GM10847 (cell line): ENCODE measurements around the gene DMAC1.

Experiments
- POLR2A ChIP-seq: IDR thresholded peaks from 2 replicates; pipeline ENCODE4 v1.6.1; 2011; ENCODE audit not compliant: insufficient read length; ENCODE audit errors: extremely low read depth

DMAC1 gene, protein sequence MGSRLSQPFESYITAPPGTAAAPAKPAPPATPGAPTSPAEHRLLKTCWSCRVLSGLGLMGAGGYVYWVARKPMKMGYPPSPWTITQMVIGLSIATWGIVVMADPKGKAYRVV

DNA sequence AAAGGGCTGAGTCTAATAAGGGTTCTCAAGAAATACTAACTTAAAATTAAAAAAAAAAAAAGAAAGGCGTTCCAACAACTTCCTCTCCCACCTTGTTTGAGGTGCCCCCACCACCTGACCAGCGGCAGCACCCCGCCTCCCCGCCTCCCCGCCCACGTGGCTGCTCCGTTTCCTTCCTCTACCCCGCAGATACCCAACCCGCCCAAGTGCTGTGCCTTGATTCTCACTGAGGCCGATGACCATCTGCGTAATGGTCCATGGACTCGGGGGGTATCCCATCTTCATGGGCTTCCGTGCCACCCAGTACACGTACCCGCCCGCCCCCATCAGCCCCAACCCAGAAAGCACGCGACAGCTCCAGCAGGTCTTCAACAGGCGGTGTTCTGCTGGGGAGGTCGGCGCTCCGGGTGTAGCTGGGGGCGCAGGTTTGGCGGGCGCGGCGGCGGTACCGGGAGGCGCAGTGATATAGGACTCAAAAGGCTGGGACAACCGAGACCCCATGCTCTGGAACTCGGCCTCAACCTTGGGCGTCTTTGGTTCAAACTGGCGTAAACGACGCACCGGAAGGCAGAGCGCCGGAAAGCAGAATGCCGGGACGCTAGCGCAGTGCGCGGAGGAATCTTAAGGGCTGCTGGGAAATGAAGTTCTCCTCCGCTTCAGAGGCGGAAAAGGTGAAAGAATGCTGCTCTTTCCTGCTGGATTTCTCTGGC is at the start of gene DMAC1:
TSS of gene DMAC1 (minus strand) at position 545 of the 710 bp plus-strand sequence. CDS start at position 501, 44 bp downstream.
- peak; percentile 58 for TF ChIP-seq POLR2A

DNA sequence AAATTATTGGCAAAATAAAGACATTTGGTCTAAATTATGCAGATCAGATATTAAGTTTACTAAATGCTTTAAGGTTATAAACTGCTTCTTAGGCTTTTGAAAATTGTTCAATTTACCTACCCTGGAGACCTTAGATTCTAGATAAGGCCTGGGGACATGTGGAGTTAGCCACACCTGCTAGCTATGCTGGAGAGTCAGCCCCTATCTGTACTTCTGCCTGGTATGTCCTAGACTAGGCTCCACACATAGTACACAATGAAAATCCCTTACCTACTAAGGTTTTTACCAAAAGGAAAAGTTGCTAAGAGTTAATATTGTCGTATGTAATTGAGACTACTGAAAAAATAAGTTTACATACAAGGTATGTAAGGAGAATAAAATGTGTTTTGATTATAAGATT is 49.8 kb upstream of the DMAC1 start:
- TF ChIP-seq POLR2A, result no peak

DNA sequence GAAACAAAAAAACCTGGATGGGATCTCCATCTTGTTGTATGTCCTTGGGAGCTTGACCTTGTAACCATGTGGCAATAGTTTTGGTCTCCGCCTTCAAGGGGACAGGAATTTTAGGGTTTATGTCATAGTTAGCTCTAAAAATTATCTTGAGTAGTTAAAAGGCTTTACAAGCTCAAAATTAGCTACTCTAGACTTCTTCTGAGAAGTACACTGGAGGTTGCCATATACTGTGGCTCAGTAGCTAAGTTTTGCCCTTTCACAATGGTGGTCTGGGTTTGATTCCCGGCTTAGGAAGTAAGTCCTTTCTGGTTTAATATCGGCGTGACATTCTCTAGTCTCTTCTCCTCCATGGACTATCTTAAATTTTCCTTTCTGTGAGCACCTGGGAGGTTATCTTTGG is 48.9 kb upstream of the DMAC1 start:
- TF ChIP-seq POLR2A, result no peak

DNA sequence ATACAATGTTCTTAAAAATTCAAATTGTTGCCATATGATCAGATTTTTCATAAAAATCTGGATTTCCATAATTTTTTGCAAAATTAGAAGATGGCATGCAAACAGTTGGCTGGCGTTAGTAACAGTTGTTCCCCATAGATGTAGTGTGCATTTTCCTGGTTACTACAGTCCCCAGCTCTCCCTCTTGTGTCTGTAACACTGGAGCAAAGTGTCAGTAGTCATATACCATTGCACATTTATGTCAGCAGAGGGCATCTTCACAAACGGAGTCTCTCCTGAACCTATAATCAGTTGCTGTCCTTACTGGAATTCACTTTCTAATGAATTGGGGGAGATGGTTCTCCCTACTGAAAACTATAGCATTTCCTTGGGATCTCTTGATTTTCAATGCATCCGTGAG is 44.7 kb upstream of the DMAC1 start:
- TF ChIP-seq POLR2A, result no peak

DNA sequence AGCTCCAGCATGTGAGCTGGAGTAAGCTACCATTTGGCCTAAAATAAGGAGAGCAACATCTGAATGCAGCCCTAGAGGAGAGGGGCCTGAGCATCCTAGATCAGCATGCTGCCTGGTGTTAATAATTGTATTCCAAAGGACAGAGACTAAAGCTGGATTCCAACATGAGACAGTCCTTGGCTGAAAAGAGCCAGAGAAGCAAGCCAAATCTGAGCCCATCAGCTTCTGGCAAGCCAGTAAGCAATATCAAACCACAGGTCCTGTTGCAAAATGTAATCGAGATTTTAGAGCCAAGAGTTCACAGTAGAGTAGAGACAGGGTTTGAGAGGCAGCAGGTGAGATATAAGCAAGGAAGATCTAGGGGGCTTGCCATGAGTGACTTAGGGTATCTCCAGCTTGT is 42.3 kb upstream of the DMAC1 start:
- no peak for TF ChIP-seq POLR2A

DNA sequence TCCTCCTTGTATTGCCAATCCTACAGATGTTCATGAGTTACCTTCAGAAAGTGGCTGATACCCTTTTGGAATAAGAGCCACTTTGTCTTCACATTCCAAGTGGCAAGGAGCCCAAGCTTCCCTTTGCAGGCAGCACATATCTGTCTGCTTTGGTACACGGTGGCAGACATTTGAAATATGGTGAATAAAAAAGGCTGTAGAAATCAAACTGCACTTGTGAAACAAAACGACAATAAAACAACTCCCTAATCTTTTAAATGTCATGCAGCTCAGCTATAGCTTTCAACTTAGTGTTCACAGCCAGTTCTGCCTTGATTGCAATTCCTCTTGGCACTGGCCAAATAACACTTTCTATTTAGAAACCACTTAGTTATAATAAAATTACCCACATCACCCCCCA is 35.0 kb upstream of the DMAC1 start:
- TF ChIP-seq POLR2A, result no peak

DNA sequence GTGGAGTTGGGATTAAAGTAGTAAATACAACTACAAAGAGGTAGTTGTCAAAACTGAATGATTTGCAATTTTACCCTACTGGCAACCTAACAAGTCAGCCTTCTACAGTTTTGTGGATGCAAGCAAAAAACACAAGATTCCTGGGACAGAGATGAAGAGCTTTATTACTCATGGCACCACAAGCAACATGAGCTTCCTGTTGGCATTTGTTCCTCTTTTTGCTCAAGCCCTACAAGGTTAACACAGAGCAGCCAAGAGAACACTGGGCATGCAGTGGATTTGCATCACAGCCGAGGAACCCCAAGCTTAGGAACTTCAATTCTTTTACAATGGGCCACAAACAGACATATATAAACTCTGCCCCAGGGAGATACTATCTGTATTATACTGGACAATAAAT is 28.8 kb upstream of the DMAC1 start:
- TF ChIP-seq POLR2A, result no peak

DNA sequence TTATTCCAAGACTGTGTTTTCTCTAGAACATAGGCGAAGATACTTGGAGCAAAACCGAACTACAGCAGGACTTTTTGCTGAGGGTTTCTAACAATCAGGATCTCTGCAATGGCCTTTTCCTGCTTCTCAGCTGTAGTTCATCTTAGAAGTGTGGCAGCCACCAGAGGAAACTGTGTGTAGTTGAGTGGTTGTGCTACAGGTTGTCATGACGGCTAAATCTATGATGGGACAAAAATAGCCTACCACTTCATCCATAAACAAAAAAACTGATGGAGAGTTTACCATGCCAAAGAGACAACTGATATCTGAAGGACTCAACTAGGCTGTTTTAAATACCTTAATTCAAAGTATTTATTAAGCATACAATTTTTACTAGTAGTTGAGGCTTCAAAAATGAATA is 28.2 kb upstream of the DMAC1 start:
- no peak for TF ChIP-seq POLR2A

DNA sequence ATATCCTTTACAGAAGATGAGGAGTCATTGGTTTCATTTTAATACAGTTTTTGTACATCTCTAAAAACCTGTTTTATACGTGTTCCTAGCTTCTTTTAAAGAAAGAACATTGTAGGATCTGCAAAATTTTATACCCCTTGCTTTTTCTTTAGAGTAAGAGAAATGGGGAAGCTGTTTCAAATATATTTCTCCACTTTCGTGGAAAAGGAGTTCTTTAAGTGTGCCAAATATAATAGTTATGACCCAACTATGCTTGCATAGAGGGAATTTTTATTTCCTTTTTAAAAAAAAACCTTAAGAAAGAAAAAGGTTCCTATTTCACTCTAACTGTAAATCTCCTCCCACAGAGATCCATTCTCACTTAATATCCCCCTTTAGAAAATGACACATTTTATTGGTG is 27.5 kb upstream of the DMAC1 start:
- no peak for TF ChIP-seq POLR2A

DNA sequence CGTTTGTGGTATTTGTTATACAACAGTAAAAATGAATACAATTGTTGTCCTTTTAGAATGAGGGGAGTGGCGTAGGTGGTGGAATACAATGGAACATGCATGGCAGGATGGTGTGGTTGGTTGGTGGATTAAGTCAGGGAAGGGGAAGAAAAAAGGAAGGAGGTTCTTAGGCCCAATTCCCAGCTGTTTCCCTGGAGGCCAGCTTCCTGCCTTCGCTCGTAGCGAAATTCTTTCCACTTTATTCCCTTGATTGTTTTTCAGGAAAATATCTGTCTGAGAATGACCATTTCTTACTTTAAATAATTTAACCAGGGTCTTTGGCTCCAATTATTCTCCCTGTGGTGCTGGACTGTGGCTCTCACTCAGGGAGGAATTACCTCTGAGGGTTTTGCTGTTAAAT is 24.1 kb upstream of the DMAC1 start:
- TF ChIP-seq POLR2A, result no peak

DNA sequence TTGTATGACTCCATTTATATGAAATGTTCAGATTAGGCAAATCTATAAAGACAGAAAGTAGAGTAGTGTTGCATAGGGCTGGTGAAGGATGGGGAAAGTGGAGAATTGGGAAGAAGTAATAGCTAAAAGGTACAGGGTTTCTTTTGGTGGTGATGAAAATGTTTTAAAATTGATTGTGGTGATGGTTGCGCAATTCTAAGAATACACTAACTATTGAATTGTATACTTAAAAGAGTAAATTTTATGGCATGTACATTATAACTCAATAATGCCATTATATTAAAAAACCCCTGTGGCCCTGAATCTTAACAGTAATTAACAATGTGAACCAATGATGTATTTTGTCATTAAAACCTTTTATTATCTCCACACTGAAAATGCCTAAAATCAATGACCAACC is 20.4 kb upstream of the DMAC1 start:
- TF ChIP-seq POLR2A, result no peak

DNA sequence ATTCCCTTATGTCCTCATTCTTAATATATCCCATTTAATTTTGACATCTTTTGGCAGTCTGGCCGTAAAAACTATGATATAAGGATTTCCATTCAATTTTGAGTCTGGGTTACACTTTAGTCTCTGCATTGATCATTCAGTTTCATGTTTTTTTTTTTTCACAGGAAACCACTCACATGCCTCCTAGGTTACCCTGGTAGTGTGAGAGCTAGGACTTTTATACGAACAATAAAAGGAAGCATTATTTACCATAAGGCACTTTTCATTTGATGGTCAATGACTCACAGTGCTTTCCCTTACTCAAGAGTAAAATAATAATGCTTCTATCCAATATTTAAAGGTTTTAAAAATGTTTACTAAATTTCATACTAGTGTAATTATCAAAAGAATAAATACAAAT is 16.4 kb upstream of the DMAC1 start:
- TF ChIP-seq POLR2A, result no peak

DNA sequence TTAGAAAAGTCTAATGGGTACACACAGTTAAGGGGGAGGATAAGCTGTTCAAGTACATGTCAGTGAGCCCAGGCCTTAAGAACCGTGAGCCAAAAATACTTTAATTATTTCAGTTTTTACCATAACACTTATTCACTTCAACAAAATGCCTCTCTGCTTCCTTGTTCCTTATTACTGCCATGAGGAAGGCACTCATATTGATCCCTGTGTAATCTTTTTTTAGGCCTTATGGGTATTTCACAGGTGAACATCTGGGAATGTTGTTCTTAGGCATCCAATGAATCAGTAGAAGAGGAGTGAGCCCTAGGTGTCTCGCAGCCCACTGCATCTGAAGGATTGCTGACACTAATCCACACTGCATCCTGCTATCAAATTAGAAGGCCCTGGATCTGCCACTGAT is 13.5 kb upstream of the DMAC1 start:
- TF ChIP-seq POLR2A, result no peak

DNA sequence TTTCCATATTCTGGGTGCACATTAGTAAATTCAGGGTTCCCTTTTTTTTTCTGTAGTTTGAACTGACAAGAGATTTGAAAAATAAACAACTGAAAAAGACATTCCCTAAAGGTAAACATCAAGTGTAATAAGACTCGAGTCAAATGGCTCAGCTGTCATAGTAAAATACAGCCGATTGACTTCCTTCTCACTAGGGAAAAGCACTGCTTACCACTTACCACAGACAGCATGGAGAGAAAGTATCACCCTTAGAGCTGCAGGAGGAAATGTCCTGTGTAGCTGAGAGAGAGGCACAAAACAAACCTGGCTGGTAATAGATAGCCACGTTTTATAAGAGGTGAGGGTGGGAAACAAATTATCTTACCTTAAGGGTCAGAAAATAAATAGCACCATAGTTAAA is 12.1 kb upstream of the DMAC1 start:
- no peak for TF ChIP-seq POLR2A

DNA sequence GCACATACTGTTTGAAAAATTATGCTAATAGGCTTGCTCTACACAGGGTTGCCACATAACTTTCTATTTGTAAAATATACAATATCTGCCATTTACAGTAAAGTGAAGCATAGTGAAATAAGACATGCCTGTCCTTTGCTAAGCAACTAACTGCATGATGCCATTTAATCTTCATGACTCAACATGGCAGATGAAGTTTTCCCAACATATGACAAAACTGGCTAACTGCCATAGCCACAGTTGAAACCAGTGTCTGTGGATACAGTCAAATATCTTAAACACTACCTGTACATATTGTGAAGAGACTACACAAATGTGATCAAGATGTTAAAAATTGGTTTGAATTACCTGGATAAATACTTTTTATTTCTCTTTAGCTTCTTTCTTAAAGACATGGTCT is 3.1 kb upstream of the DMAC1 start:
- no peak for TF ChIP-seq POLR2A

DNA sequence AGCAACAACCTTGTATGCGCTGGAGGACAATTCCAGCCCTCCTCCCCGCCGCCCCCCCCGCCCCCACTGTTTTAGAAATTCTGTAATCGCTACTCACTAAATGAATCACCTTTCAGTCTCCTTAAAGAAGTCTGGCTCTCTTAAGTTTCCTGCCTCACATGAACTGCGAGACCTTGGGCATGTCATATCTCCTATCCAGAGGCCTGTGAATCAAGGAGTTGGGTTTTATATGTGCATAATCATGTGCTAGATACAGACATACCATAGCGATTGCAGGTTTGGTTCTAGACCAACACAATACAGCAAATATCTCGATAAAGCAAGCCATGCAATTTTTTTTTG is 337 bp upstream of the DMAC1 start:
- TF ChIP-seq POLR2A, result no peak

DNA sequence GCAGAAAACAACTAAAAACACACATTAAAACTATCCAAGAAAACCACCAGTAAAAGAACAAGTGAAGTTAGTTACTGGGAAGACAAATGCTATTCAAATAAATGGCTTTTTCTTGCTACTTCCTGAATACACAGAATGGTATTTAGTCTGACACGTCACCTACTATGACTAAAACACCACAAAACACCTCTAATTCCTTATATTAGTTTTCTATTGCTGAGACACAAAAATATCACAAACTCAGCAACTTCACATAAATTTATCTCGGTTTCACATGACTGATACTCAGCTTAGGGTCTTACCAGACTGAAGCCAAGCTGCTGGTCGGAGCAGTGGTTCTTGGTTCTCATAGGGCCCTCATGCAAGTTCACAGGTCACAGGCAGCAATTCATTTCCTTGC is 5.4 kb downstream of the DMAC1 start:
- TF ChIP-seq POLR2A, result no peak
